GM12875 (cell line): ENCODE measurements around the gene MYO1D.

Source experiments
- H3K4me3 ChIP-seq: one replicate; pipeline ENCODE4 v1.5.1; 2011; ENCODE audit warnings: low read depth, low read length, control low read depth
- TF ChIP-seq, protein P1 (sequence below): IDR thresholded peaks from 2 replicates; pipeline ENCODE4 v1.5.1; 2011; ENCODE audit warnings: low read depth, mild to moderate bottlenecking, control low read depth, inconsistent platforms, low read length, moderate library complexity, borderline replicate concordance; ENCODE audit not compliant: insufficient read depth

Gene MYO1D

DNA sequence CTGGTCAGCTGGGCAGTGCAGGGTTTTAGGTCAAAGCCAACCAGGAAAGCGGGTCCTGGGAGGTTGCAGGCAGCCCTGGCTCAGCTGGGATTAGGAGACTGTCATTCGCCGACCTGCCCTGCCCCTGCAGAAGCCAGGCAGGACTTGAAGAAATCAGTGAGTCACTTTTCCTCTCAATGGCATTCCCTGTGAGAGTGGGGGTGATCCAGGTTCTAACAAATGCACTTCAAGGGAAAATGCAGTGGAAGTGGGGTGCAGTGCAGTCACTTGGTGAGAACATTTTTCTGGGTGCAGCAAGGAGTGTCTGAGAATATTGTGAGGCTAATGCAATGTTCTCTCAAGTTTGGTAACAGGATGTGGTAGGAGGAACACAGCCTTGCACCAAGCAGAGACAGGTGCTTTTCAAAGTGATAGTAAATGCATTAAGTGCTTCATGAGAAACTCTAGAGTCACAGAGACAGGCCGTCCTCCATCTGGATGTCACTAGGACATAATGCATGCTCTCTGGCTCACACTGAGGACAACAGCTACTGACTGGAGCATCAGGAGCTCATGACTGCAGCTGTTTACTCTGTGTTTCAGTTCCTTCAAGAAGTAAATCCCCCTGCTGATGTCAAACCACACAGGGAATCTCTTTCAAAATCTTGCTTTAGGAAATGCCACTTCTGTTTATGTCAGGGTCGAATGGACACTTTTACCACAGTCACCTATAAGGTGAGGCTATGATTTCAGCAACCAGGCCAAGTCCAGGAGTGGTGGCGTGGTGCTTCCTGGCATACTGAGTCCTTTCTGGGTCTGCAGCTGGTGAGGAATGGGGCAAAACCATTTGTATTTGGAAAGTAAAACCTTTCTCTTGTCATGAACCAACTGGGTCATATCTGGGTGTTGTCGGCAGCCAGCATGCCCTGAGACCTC, 373.4 kb downstream of the MYO1D start:
- TF ChIP-seq, protein P1, sequence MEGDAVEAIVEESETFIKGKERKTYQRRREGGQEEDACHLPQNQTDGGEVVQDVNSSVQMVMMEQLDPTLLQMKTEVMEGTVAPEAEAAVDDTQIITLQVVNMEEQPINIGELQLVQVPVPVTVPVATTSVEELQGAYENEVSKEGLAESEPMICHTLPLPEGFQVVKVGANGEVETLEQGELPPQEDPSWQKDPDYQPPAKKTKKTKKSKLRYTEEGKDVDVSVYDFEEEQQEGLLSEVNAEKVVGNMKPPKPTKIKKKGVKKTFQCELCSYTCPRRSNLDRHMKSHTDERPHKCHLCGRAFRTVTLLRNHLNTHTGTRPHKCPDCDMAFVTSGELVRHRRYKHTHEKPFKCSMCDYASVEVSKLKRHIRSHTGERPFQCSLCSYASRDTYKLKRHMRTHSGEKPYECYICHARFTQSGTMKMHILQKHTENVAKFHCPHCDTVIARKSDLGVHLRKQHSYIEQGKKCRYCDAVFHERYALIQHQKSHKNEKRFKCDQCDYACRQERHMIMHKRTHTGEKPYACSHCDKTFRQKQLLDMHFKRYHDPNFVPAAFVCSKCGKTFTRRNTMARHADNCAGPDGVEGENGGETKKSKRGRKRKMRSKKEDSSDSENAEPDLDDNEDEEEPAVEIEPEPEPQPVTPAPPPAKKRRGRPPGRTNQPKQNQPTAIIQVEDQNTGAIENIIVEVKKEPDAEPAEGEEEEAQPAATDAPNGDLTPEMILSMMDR, result no peak
- no peak overlapping the region for H3K4me3 ChIP-seq

DNA sequence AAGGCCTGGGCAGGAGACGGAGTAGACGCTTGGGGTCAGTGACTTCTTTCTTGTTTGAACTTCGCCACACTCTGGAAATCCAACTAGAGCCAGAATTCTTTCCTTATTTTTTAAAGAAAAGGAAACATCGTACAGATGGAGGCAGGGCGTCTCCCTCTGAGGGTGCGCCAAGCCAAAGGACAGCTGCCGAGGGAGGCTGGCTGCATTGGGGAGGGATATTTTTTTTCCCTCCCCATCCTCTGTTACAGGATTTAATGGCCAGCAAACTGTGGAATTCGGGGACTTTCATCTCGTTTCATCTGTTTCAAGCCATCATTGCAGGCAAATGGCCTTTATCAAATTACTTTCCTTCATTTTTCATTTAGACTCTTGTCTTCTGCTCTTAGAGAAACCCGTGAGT, 374.2 kb downstream of the MYO1D start:
- no peak overlapping the region for H3K4me3 ChIP-seq
- TF ChIP-seq, protein P1, result no peak

DNA sequence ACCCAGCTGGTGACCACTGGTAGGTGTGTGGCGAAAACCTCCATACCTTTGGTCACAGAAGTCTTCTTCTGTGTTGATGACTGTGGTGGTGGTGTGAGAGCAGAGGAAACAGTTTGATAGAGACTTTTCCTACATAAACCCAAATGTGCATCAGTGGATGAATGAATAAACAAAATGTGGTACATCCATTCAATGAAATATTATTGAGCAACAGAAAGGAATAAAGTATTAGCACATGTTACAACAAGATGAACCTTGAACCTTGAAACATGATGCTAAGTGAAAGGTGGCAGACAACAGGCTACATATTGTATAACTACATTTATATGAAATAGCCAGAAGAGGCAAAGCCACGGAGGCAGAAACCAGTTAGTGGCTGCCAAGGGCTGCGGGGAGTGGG, 374.9 kb downstream of the MYO1D start:
- no peak overlapping the region for H3K4me3 ChIP-seq
- TF ChIP-seq, protein P1, result no peak

DNA sequence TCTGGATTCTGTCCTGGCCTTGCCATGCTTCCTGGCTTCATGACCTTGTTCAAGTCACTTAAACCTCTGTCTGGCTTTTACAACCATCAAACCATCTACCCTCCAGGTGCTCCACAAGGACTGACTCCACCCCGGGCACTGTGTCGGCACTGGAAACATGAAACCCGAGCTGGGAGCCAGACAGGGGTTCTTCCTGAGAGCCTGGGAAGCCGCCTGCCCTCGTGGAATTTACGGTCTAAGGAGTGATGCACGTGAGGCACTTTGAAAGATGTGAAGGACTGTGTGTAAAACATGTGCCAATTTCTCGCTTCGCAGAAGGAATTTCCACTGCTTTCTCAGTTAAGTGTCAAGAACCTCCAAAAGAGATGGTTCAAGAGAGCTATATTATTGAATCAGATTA, 378.5 kb downstream of the MYO1D start:
- no peak overlapping the region for H3K4me3 ChIP-seq
- TF ChIP-seq, protein P1, result no peak

DNA sequence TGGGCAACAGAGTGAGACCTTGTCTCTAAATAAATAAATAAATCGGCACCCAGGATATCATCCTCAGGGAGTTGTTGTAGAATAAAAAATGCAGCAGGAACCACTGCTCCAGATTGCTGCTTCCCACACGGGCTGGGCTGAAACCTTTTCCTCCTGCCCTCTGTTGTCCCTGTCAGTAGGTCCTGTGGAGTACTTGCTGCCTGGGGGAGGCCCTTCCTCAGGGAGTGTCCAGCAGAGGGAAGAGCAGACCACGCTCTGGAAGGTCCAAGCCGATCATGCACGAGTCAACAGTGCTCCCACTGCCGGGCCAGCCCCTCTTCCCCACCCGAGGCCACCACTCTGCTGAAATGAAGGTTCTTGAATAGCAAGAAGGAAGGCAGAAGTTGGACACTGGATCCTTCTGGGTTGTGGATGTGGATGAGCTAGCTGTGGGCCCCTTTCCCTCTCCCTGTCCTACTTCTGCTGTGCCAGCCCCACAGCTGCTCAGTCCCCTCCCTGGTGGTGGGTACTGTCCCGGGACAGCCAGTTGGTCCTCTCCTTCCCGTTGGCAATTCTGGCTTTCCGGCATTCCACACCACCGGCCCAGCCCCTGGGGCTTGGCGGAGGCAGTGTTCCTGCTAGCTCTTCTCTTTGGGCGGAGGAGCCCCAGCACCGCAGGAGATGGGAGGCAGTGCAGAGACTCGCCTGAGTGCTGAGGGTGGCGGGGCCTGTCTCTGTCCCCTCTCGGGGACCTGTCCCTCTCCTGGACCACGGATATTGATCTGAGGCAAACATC, 379.3 kb downstream of the MYO1D start:
- TF ChIP-seq, protein P1, result no peak
- no peak overlapping the region for H3K4me3 ChIP-seq

DNA sequence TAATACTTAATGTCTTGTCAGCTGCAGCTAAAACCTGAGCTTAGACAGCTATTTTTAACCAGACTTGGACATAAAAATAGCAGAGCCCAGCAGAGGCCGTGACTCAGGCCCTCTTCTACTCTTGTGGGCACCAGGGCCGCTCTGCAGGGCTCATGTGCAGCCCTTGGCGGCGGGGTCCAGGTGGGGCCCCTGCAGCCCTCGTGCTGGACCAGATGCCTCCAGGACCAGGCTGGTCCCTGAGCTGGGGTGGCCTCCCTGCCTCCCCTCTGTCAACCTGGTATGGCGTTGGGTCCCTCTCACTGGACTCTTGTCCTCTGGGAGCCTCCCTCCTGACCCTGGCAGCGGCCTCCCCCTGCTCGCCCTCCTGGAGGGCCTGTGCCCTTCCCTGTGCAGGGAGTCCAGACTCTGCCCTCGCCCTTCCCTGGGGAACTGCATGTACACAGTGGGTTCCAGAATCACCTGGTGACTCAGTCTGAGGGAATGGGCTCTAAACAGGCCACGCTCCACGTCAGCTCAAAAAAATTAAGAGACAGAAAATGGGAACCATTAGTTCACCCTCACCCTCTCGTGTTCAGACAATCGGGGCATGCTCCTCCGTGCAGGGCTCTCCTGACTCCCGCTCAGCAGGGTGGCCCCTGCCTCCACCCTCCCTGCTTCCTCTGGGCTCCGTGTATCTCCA, 380.4 kb downstream of the MYO1D start:
- H3K4me3 ChIP-seq, result no peak overlapping the region
- TF ChIP-seq, protein P1, result no peak
